Measurements from ENCODE around the gene AGRP.
A peak's percentile ranks its signal among the peaks of the same experiment; 100 is the strongest.

Gene AGRP

DNA sequence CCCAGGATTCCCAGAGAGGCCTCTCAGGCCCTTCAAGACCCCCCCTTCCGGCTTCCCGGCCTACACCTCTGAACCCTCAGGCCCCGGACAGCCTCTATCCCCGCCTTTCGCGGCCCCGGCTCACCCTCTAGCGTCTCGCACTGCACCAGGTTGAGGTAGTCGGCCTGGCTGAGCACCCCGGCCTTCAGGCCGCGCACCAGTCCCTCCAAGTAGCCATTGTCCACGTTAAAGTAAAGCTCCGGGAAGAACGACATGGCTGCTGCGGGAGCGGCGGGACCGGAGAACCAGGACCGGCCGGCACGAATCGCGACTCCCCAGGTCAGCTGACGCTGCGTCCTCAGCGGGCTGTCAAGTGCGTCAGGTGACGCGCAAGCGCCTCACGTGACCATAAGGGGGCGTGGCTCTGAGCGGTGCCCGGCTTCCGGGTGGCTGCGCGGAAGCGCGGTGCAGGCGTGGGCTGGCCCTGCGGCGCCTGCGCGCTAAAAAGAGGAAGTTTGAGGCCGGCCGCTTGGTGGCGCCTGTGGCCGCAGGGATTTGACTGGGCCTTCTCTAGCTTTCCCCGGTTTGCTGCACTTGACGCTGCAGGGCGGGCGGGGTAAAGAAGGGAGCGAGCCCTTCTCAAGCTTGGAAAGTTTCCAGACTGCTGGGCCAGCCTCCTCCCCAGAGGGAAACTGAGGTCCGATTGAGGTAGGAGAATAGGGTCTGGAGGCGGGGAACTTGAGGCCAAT is 2.4 kb downstream of the AGRP start, which contains the start of gene ATP6V0D1:
ATP6V0D1 (minus strand) TSS at position 325 of the 728 bp plus-strand sequence; CDS start at position 254, 71 bp downstream.
- Histone ChIP-seq H3K27ac (ENCODE audit: low read length) (peak within 1 kb of the TSS; percentile 98), H3K27me3 (ENCODE audit: insufficient read depth, low read length, poor library complexity) (no peaks in the 10 kb centered on the region), H3K4me3 (ENCODE audit: low read depth in 1 of 2, low read length in 2 of 2) (peak within 1 kb of the TSS; percentile 92 to 97), H3K36me3 (ENCODE audit: insufficient read depth, low read length) (peaks cover 22% of the 10 kb centered on the region), H3K9ac (ENCODE audit: low read depth, low read length) (peak within 1 kb of the TSS; percentile 89), H4K20me1 (ENCODE audit: insufficient read depth, low read length) (0 out of 2 replicates have a peak, but pooled peaks cover 3% of the 10 kb centered on the region), H3K79me2 (ENCODE audit: insufficient read depth, low read length) (peaks cover 74% of the 10 kb centered on the region), H3K9me3 (ENCODE audit: insufficient read depth, low read length, severe bottlenecking) (no peaks in the 10 kb centered on the region), H3K4me2 (ENCODE audit: insufficient read depth, low read length) (peak within 1 kb of the TSS; percentile 98), H3K4me1 (ENCODE audit: insufficient read depth, low read length) (peaks cover 41% of the 10 kb centered on the region), H2AFZ (ENCODE audit: low read depth, low read length) (peak within 1 kb of the TSS; percentile 97)
- DNase-seq = peak; percentile 99
- TF ChIP-seq, protein P1, sequence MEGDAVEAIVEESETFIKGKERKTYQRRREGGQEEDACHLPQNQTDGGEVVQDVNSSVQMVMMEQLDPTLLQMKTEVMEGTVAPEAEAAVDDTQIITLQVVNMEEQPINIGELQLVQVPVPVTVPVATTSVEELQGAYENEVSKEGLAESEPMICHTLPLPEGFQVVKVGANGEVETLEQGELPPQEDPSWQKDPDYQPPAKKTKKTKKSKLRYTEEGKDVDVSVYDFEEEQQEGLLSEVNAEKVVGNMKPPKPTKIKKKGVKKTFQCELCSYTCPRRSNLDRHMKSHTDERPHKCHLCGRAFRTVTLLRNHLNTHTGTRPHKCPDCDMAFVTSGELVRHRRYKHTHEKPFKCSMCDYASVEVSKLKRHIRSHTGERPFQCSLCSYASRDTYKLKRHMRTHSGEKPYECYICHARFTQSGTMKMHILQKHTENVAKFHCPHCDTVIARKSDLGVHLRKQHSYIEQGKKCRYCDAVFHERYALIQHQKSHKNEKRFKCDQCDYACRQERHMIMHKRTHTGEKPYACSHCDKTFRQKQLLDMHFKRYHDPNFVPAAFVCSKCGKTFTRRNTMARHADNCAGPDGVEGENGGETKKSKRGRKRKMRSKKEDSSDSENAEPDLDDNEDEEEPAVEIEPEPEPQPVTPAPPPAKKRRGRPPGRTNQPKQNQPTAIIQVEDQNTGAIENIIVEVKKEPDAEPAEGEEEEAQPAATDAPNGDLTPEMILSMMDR (IDR thresholded peaks at IDR 0.05; ENCODE audit: borderline replicate concordance, extremely low read depth, low read length, poor library complexity, severe bottlenecking) = peak; percentile 93
- TF ChIP-seq EZH2 (IDR thresholded peaks at IDR 0.05; ENCODE audit: borderline replicate concordance, low read depth, low read length, severe bottlenecking) = no peak
- peak; percentile 93 for ATAC-seq (ENCODE audit: insufficient read depth, low read depth)

DNA sequence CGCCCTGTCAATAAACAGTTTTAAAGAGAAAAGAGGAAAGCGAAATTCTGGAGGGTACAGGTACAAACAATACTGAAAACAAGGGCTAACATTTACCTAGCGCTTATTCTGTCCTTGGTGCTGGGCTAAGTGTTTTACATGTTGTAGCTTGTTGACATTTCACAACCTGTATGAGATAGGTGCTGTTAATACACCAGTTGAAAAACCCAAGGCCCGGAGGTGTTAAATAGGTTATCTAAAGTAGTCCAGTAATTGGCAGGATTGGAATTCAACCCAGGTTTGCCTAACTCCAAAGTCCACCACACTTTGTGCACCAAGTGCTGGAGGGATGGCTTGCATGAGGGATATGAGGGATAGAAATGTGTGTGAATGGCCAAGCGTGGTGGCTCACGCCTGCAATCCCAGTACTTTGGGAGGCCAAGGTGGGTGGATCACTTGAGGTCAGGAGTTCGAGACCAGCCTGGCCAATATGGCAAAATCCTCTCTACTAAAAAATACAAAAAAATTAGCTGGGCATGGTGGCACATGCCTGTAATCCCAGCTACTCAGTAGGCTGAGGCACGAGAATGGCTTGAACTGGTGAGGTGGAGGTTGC is 5.3 kb downstream of the AGRP start:
- Histone ChIP-seq H4K20me1 (ENCODE audit: insufficient read depth, low read length) (peaks cover 26% of the 10 kb centered on the region), H2AFZ (ENCODE audit: low read depth, low read length) (no peak overlapping the region), H3K9ac (ENCODE audit: low read depth, low read length) (no peak overlapping the region), H3K4me3 (ENCODE audit: low read depth in 1 of 2, low read length in 2 of 2) (no peak overlapping the region), H3K4me2 (ENCODE audit: insufficient read depth, low read length) (no peak overlapping the region), H3K36me3 (ENCODE audit: insufficient read depth, low read length) (no peaks in the 10 kb centered on the region; the same call in 1 of the 2 replicates), H3K79me2 (ENCODE audit: insufficient read depth, low read length) (peaks cover 87% of the 10 kb centered on the region), H3K27ac (ENCODE audit: low read length) (no peak overlapping the region), H3K9me3 (ENCODE audit: insufficient read depth, low read length, severe bottlenecking) (no peaks in the 10 kb centered on the region), H3K27me3 (ENCODE audit: insufficient read depth, low read length, poor library complexity) (no peaks in the 10 kb centered on the region), H3K4me1 (ENCODE audit: insufficient read depth, low read length) (peaks cover 33% of the 10 kb centered on the region)
- DNase-seq = no peak
- TF ChIP-seq EZH2 (IDR thresholded peaks at IDR 0.05; ENCODE audit: borderline replicate concordance, low read depth, low read length, severe bottlenecking) = no peak
- TF ChIP-seq, protein P1 (IDR thresholded peaks at IDR 0.05; ENCODE audit: borderline replicate concordance, extremely low read depth, low read length, poor library complexity, severe bottlenecking) = no peak
- no peak for ATAC-seq (ENCODE audit: insufficient read depth, low read depth)

DNA sequence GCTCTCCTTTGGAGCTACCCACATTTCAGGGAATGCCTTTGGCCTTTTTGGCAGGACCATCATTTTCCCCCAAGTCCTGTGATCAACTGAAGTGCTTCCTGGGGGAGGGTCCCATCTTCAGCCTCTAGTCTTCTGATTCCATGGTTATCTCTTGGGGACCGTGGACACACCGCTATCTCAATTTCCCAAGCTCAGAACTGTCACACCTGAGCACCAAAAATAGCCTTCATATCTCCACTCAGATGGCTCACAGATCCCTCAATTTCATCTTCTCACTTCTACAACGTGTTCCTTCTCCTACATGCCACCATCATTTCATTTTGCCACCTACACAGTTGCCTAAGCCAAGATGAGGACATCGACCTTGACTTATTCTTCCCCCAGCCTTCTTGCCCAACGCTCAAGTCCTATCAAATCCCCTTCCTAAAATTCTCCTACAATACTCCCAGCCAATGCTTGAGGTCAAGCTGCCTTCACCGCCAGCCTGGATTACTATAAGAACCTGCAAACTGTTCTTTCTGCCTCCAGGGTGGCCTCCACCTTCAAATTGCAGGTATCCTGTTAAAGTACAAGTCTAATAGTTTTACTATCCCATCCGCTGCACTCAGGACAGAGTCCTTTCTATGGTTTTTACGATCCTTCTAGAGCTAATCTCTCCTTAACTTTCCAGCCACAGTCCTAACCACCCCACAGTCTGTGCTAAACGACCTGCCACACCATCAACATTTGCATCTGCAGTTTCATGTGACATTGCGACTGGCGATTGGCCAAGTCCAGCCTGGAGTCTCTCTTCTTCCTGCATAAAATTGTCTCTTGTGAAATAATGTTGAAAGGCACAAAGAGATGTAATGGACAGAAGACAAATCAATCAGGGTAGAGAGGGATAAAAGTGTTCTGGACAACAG is 8.5 kb downstream of the AGRP start:
- Histone ChIP-seq H3K9ac (ENCODE audit: low read depth, low read length) (no peak overlapping the region), H3K79me2 (ENCODE audit: insufficient read depth, low read length) (peaks cover 84% of the 10 kb centered on the region)

More for the DNA sequence above, 8.5 kb downstream of the AGRP start:
- TF ChIP-seq EZH2 (IDR thresholded peaks at IDR 0.05; ENCODE audit: borderline replicate concordance, low read depth, low read length, severe bottlenecking) = no peak
- TF ChIP-seq, protein P1 (IDR thresholded peaks at IDR 0.05; ENCODE audit: borderline replicate concordance, extremely low read depth, low read length, poor library complexity, severe bottlenecking) = no peak
- Histone ChIP-seq H4K20me1 (ENCODE audit: insufficient read depth, low read length) (peaks cover 40% of the 10 kb centered on the region), H3K27me3 (ENCODE audit: insufficient read depth, low read length, poor library complexity) (no peaks in the 10 kb centered on the region), H3K9me3 (ENCODE audit: insufficient read depth, low read length, severe bottlenecking) (no peaks in the 10 kb centered on the region), H2AFZ (ENCODE audit: low read depth, low read length) (no peak overlapping the region), H3K4me1 (ENCODE audit: insufficient read depth, low read length) (peaks cover 12% of the 10 kb centered on the region), H3K4me3 (ENCODE audit: low read depth in 1 of 2, low read length in 2 of 2) (no peak overlapping the region), H3K27ac (ENCODE audit: low read length) (no peak overlapping the region), H3K4me2 (ENCODE audit: insufficient read depth, low read length) (no peak overlapping the region), H3K36me3 (ENCODE audit: insufficient read depth, low read length) (no peaks in the 10 kb centered on the region)
- DNase-seq (no peak), ATAC-seq (ENCODE audit: insufficient read depth, low read depth) (no peak)
